GM12875 (cell line): Measurements from ENCODE around the gene AMHR2.

ENCODE experiments used
- H3K4me3 ChIP-seq: one replicate; pipeline ENCODE4 v1.5.1; 2011; ENCODE audit warnings: low read depth, low read length, control low read depth
- CTCF ChIP-seq: IDR thresholded peaks from 2 replicates; pipeline ENCODE4 v1.5.1; 2011; ENCODE audit warnings: low read depth, mild to moderate bottlenecking, control low read depth, inconsistent platforms, low read length, moderate library complexity, borderline replicate concordance; ENCODE audit not compliant: insufficient read depth

The AMHR2 gene

GRCh38 chr12:53468282-53468681 is 44.6 kb downstream of the AMHR2 start:
- H3K4me3 ChIP-seq: no peak overlapping the region
- TF ChIP-seq CTCF: no peak

- TF ChIP-seq CTCF: no peak
- H3K4me3 ChIP-seq: no peak overlapping the region
Observed at GRCh38 chr12:53472056-53472582, 48.5 kb downstream of the AMHR2 start.

DNA sequence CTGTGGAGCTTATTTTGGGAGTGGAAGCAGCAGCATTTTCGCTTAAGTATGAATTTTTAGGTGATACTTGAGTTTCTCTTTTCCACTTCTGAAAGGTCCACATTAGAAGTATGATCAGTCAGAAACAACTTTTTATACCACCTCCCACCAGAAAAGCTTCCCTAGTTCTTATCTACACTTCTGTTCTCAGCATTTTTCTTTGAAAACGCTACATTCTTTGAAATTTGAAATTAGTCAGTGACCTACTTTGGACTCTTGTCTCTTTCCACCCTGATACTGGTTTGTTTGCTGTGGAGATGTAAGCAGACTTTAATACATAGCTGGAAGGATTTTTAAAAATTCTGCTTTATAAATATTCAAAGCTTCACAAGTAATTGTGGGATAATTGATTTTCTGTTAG is 50.4 kb downstream of the AMHR2 start:
- no peak overlapping the region for H3K4me3 ChIP-seq
- TF ChIP-seq CTCF: no peak

DNA sequence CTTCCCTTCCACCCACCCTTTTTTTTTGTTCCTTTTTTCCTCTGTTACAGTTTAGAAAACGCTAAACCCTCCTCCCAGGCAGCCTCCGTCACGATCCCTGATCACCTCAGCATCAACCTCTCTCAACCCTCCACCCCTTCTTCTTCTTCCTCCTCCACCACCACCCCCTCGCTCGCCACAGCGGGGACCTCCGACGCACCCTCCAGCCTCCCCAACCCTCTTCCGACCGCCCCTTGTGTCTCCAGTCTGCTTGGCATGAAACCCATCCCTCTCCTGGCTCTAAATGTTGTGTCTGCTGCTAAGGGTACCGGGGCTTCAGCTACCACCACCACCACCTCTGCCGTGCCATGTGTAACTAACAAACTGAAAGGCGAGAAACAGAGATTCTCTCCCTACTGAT is 51.2 kb downstream of the AMHR2 start:
- no peak for TF ChIP-seq CTCF
- no peak overlapping the region for H3K4me3 ChIP-seq

- TF ChIP-seq CTCF: no peak; the same call in 1 of the 2 replicates
- no peak overlapping the region for H3K4me3 ChIP-seq
Observed at GRCh38 chr12:53476769-53477209, 53.1 kb downstream of the AMHR2 start.

DNA sequence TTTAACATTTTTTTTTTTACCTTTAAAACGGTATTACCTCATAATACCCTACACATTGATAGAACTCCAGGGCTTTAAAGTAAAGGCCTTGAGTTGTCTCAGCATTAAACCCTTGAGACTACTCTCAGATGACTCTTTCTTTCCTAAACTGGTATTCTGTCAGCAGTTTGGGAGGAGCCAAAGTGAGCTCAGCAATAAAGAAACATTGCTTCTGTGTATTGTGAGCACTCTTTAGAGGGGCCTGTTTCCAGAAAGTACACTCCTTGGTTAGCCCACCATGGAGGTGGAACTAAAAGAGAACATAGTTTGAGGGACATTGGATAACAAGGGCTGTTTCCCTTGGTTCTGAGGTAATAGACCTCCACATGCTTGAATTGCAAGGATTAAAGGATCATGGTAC is 55.2 kb downstream of the AMHR2 start:
- TF ChIP-seq CTCF: no peak
- no peak overlapping the region for H3K4me3 ChIP-seq

GRCh38 chr12:53479331-53479730 is 55.7 kb downstream of the AMHR2 start:
- no peak overlapping the region for H3K4me3 ChIP-seq
- TF ChIP-seq CTCF: no peak
